ENCODE results near the gene CARNS1. TPM values are rescaled to one million over a fixed set of nuclear protein-coding genes. Genes with fewer than 3 reads are reported as not detected.

CARNS1 gene
- total and polyA plus RNA-seq, 9 of the 15 experiments (the other 6 are each of a cell fraction or from before 2014, with no cell fraction given), result 0.01 to 0.18 (median 0.06) TPM; not detected in 3

GRCh38 chr11:67468759-67469507 lies 53.5 kb downstream of the CARNS1 start, which contains the start of gene TMEM134 (continued):
- TF ChIP-seq NONO (IDR thresholded peaks at IDR 0.05; ENCODE audit: low read depth in 2 of 2, low read length in 1 of 2) (peak in 1 of 2 experiments; percentile 57; a peak in 2 of 4 replicates), SRSF1 (IDR thresholded peaks at IDR 0.05; ENCODE audit: low read depth, low read length) (no peak), PURB (CRISPR knock-in tag; IDR thresholded peaks at IDR 0.05; ENCODE audit: low read depth) (no peak), SIX5 (IDR thresholded peaks at IDR 0.05; ENCODE audit: borderline replicate concordance in 1 of 2, insufficient read depth in 1 of 2, low read depth in 1 of 2, low read length in 2 of 2) (no peak), PHF8 (IDR thresholded peaks at IDR 0.05; ENCODE audit: borderline replicate concordance, low read length) (peak; percentile 87; the same call in 1 of the 2 replicates), PCBP1 (IDR thresholded peaks at IDR 0.05; ENCODE audit: low read depth, low read length, poor library complexity, severe bottlenecking) (no peak), PBX2 (CRISPR knock-in tag; IDR thresholded peaks at IDR 0.05; ENCODE audit: low read depth) (no peak), PBX2 (tag; conservative IDR thresholded peaks at IDR 0.05; ENCODE audit: low read depth) (no peak), KDM1A (IDR thresholded peaks at IDR 0.05) (no peak), NFIX (CRISPR knock-in tag; IDR thresholded peaks at IDR 0.05; ENCODE audit: low read depth) (no peak), BACH1 (tag; IDR thresholded peaks at IDR 0.05) (no peak), SAFB2 (IDR thresholded peaks at IDR 0.05; ENCODE audit: borderline replicate concordance, low read depth, low read length, severe bottlenecking) (no peak), POLR2G (IDR thresholded peaks at IDR 0.05; ENCODE audit: low read depth, low read length) (peak; percentile 93), ZNF717 (CRISPR knock-in tag; IDR thresholded peaks at IDR 0.05) (no peak), RBM15 (IDR thresholded peaks at IDR 0.05; ENCODE audit: insufficient read depth, low read length) (no peak), KAT2B (IDR thresholded peaks at IDR 0.05; ENCODE audit: low read depth, low read length) (no peak), RAD21 (CRISPR knock-in tag; conservative IDR thresholded peaks at IDR 0.05 in 1 of 2, IDR thresholded peaks at IDR 0.05 in 1 of 2) (peak; percentile 54 to 76), E2F1 (CRISPR knock-in tag; IDR thresholded peaks at IDR 0.05) (no peak), IFI16 (CRISPR knock-in tag; IDR thresholded peaks at IDR 0.05) (no peak), HIVEP1 (CRISPR knock-in tag; IDR thresholded peaks at IDR 0.05) (no peak), PHF21A (IDR thresholded peaks at IDR 0.05; ENCODE audit: borderline replicate concordance, low read depth) (no peak), ATF6 (CRISPR knock-in tag; IDR thresholded peaks at IDR 0.05) (no peak)

Data from K562 (cell line).